K562 (cell line): ENCODE results near the gene NALCN. TPM values are rescaled to one million over a fixed set of nuclear protein-coding genes. Genes with fewer than 3 reads are reported as not detected.

Experiments
- ATAC-seq: fragments of 200-7000 bp; cut with Tn5 transposase; 3 replicates; pipeline ENCODE4 v1.9.1; 2020; ENCODE audit warnings: moderate library complexity
- BruUV-seq: library from RNA; stranded (reverse); fragments of 400-500 nt; replicated peaks from 2 replicates; lab custom pipeline; 2021; lab: Mats Ljungman, UMichigan
- CTCF ChIA-PET: fragments of 300-600 bp; formaldehyde crosslinking; extraction: SDS; loops from one replicate; lab custom pipeline; 2021; ENCODE audit warnings: low intra/inter-chr PET ratio; lab: Yijun Ruan, JAX
- POLR2A ChIA-PET: fragments of 300-600, 350-650 bp; sonication (Branson Sonifier 250); formaldehyde crosslinking; extraction: SDS; loops from one replicate; lab custom pipeline; 2021; ENCODE audit warnings: antibody characterized with exemption, inconsistent platforms; lab: Yijun Ruan, JAX
- DNase-seq, 4 experiments: peaks; one replicate each; pipeline versions ENCODE4 v3.0.0 to v3.0.0-alpha.2; 2011 to 2018; ENCODE audit warnings: low spot score in 3 of 4, mixed read lengths in 3 of 4; ENCODE audit errors: extremely low read depth in 1 of 4
- FAIRE-seq: peaks from 2 replicates; lab custom pipeline; 2011; peaks lifted over from hg19 to GRCh38; lab: Jason Lieb, UNC
- H2AFZ ChIP-seq: 2 replicates; pipeline ENCODE4 v1.6.0; 2011; ENCODE audit warnings: low read depth, low read length, control low read depth, inconsistent platforms
- H3K27ac ChIP-seq: fragments of 200-600 bp; 3 replicates; pipeline ENCODE4 v1.8.0; 2011; ENCODE audit warnings: low read depth, mild to moderate bottlenecking, control low read depth, inconsistent platforms, low read length, moderate library complexity, mixed read lengths; ENCODE audit errors: extremely low read depth
- H3K27me3 ChIP-seq, 2 experiments: fragments of 300-600 bp in 1 of 2; 2 replicates in 1 of 2; 3 replicates in 1 of 2; pipeline versions ENCODE4 v1.6.0 to v1.8.0; 2011; ENCODE audit warnings: inconsistent platforms in 2 of 2, low read length in 2 of 2, mild to moderate bottlenecking in 1 of 2, mixed read lengths in 1 of 2, moderate library complexity in 1 of 2; ENCODE audit not compliant: control insufficient read depth in 2 of 2, insufficient read depth in 2 of 2
- H3K36me3 ChIP-seq: fragments of 300-600 bp; 3 replicates; pipeline ENCODE4 v1.8.0; 2011; ENCODE audit warnings: mild to moderate bottlenecking, low read length, inconsistent platforms; ENCODE audit not compliant: control insufficient read depth, insufficient read depth
- H3K4me1 ChIP-seq, 2 experiments: fragments of 200-600 bp in 1 of 2; replicated peaks in 1 of 2; 2 replicates in 1 of 2; 3 replicates in 1 of 2; pipeline versions ENCODE4 v1.5.1 to v1.8.0; 2011; ENCODE audit warnings: inconsistent platforms in 2 of 2, low read length in 2 of 2, mild to moderate bottlenecking in 1 of 2, mixed read lengths in 1 of 2, moderate library complexity in 1 of 2; ENCODE audit not compliant: control insufficient read depth in 2 of 2, insufficient read depth in 2 of 2
- H3K4me2 ChIP-seq: 2 replicates; pipeline ENCODE4 v1.6.1; 2011; ENCODE audit warnings: low read length, control low read depth, inconsistent platforms, mixed read lengths; ENCODE audit not compliant: insufficient read depth
- H3K4me3 ChIP-seq: fragments of 200-600 bp; sonication (generic), shearing (Covaris generic); 2 replicates; pipeline ENCODE4 v1.5.1; 2016; ENCODE audit warnings: control low read depth, inconsistent platforms
- H3K79me2 ChIP-seq: fragments of 200-600 bp; 3 replicates; pipeline ENCODE4 v1.8.0; 2011; ENCODE audit warnings: low read length, inconsistent platforms; ENCODE audit not compliant: control insufficient read depth, insufficient read depth
- H3K9ac ChIP-seq, 2 experiments: 2 replicates each; pipeline versions ENCODE4 v1.6.0 to v1.6.1; 2011; ENCODE audit warnings: low read depth in 2 of 2, low read length in 2 of 2, control low read depth in 1 of 2, inconsistent platforms in 1 of 2, mild to moderate bottlenecking in 1 of 2, mixed read lengths in 1 of 2; ENCODE audit not compliant: insufficient read depth in 1 of 2
- H3K9me1 ChIP-seq: one replicate; pipeline ENCODE4 v1.6.0; 2011; ENCODE audit warnings: inconsistent platforms, mild to moderate bottlenecking, low read length, moderate library complexity; ENCODE audit not compliant: control insufficient read depth, insufficient read depth
- H3K9me3 ChIP-seq: replicated peaks from 2 replicates; pipeline ENCODE4 v1.5.1; 2011; ENCODE audit warnings: low read depth, low read length, inconsistent platforms; ENCODE audit not compliant: control insufficient read depth, insufficient read depth
- H4K20me1 ChIP-seq: replicated peaks from 2 replicates; pipeline ENCODE4 v1.6.1; 2011; ENCODE audit warnings: low read length, inconsistent platforms, mixed read lengths; ENCODE audit not compliant: control insufficient read depth, insufficient read depth
- BRD9 ChIP-seq: fragments of 450-650 bp; IDR thresholded peaks from 2 replicates; pipeline ENCODE4 v1.6.1; 2018; ENCODE audit warnings: low read depth; ENCODE audit not compliant: partially characterized antibody
- BRF1 ChIP-seq: IDR thresholded peaks from 3 replicates; pipeline ENCODE4 v1.6.1; 2011; ENCODE audit warnings: borderline replicate concordance, mild to moderate bottlenecking; ENCODE audit not compliant: insufficient read length; ENCODE audit errors: extremely low read depth
- FOXM1 ChIP-seq, 2 experiments: fragments of 450-650 bp in 1 of 2; sonication (generic) in 1 of 2; formaldehyde crosslinking in 1 of 2; IDR thresholded peaks; 2 replicates each; pipeline versions ENCODE4 v1.6.1 to v1.9.0; 2017 to 2022; ENCODE audit warnings: low read depth in 2 of 2, mild to moderate bottlenecking in 2 of 2, missing genetic modification reagents in 1 of 2, moderate library complexity in 1 of 2
- HMGN3 ChIP-seq: IDR thresholded peaks from 2 replicates; pipeline ENCODE4 v1.6.1; 2011; ENCODE audit warnings: borderline replicate concordance, low read depth, mild to moderate bottlenecking, mixed read lengths, low read length; ENCODE audit not compliant: insufficient read length; ENCODE audit errors: extremely low read depth
- MLLT1 ChIP-seq, 2 experiments: fragments of 450-650 bp; IDR thresholded peaks; 2 replicates each; pipeline ENCODE4 v1.6.1; 2016
- NFE2L1 ChIP-seq: fragments of 450-650 bp; IDR thresholded peaks from 2 replicates; pipeline ENCODE4 v1.6.1; 2016; ENCODE audit warnings: missing genetic modification characterization, low read depth, mild to moderate bottlenecking, missing compliant biosample characterization, moderate library complexity, borderline replicate concordance
- PCBP1 ChIP-seq: fragments of 200-400 bp; formaldehyde crosslinking; IDR thresholded peaks from 2 replicates; pipeline ENCODE4 v1.6.1; 2018; ENCODE audit warnings: mild to moderate bottlenecking, low read depth, low read length; ENCODE audit not compliant: poor library complexity, severe bottlenecking
- PML ChIP-seq: IDR thresholded peaks from 2 replicates; pipeline ENCODE4 v1.6.1; 2012; ENCODE audit warnings: low read length, inconsistent platforms
- POLR3A ChIP-seq: IDR thresholded peaks from 2 replicates; pipeline ENCODE4 v1.6.1; 2011; ENCODE audit warnings: borderline replicate concordance, mild to moderate bottlenecking, moderate library complexity; ENCODE audit not compliant: insufficient read length, insufficient read depth; ENCODE audit errors: extremely low read depth
- WHSC1 ChIP-seq: IDR thresholded peaks from one replicate; pipeline ENCODE4 v1.6.1; 2012; ENCODE audit warnings: low read length, control low read depth, inconsistent platforms
- ZNF263 ChIP-seq: sonication (generic); formaldehyde crosslinking; IDR thresholded peaks from 2 replicates; pipeline ENCODE4 v1.8.0; 2022; ENCODE audit warnings: mild to moderate bottlenecking, missing genetic modification reagents, borderline replicate concordance
- ZNF551 ChIP-seq: fragments of 250-450 bp; sonication (Bioruptor Pico); IDR thresholded peaks from 2 replicates; pipeline ENCODE4 v1.5.0; 2021; ENCODE audit warnings: mild to moderate bottlenecking, moderate library complexity
- WGBS: fragments of 100-300 bp; shearing (Covaris generic); methylation state at CpG from one replicate; pipeline ENCODE4 v1.1.6; 2016; ENCODE audit warnings: low coverage, mixed read lengths; ENCODE audit not compliant: insufficient coverage; ENCODE audit errors: missing lambda C conversion rate; 5-methylcytosine and 5-hydroxymethylcytosine counted together
- in situ Hi-C: fragments of 300-500 bp; cut with MboI; formaldehyde crosslinking; loops from 4 replicates; pipeline ENCODE4 v1.15.0; 2018; ENCODE audit warnings: inconsistent platforms, mixed read lengths
- intact Hi-C: fragments of 100-400 bp; cut with micrococcal nuclease; formaldehyde crosslinking; loops from 2 replicates; pipeline ENCODE4 v1.14.2; 2022
- polyA plus RNA-seq, 8 experiments: library from polyadenylated mRNA; depleted of rRNA in 4 of 8; stranded (reverse) in 5 of 8; unstranded in 3 of 8; fragments of >200 nt; fragmentation: Nextera tagmentation in 2 of 8; fragmentation: Illumina TruSeq in 1 of 8; extraction: Ambion mirVana in 2 of 8; extraction: Trizol in 1 of 8; gene quantifications; 2 replicates each; pipeline versions ENCODE4 v1.2.1 to v1.2.3, GENCODE V29; 2011 to 2014; ENCODE audit warnings: inconsistent platforms in 1 of 8, missing spikeins in 1 of 8
- total RNA-seq, 7 experiments: library from RNA; depleted of rRNA in 6 of 7; stranded (reverse); fragments of >200 nt in 6 of 7; fragmentation: Illumina TruSeq in 2 of 7; extraction: Trizol in 2 of 7; gene quantifications; 2 replicates each; pipeline versions ENCODE4 v1.2.1 to v1.2.3, GENCODE V29; 2011 to 2021; ENCODE audit warnings: low replicate concordance in 1 of 7

Gene NALCN
- total and polyA plus RNA-seq, 9 of the 15 experiments (the other 6 are each of a cell fraction or from before 2014, with no cell fraction given) = not detected

- H3K4me3 ChIP-seq = no peak overlapping the region
- 1% methylated on average over 10 of the region's 10 CpGs for WGBS
- BruUV-seq = no TSS peak
- H3K27ac ChIP-seq = no peak overlapping the region
- no peaks in the 10 kb centered on the region for H3K27me3 ChIP-seq
- H2AFZ ChIP-seq = no peak overlapping the region
- ChIA-PET CTCF (no interaction called here), POLR2A (no interaction called here)
- no peaks in the 10 kb centered on the region for H3K9me1 ChIP-seq
- intact Hi-C loops = no loop called here
- H3K36me3 ChIP-seq = no peaks in the 10 kb centered on the region
- H3K4me2 ChIP-seq = no peak overlapping the region
- no peaks in the 10 kb centered on the region for H3K9me3 ChIP-seq
- FAIRE-seq (no peak), DNase-seq (no peak), ATAC-seq (no peak)
- H3K79me2 ChIP-seq = no peaks in the 10 kb centered on the region
- no peak overlapping the region for H3K9ac ChIP-seq
- in situ Hi-C loops = no loop called here
- TF ChIP-seq BRF1 = no peak
- no peak for TF ChIP-seq WHSC1
- no peak for TF ChIP-seq ZNF263 (CRISPR knock-in tag)
- no peak for TF ChIP-seq ZNF551 (CRISPR knock-in tag)
- no peaks in the 10 kb centered on the region for H4K20me1 ChIP-seq
- H3K4me1 ChIP-seq = no peaks in the 10 kb centered on the region
Observed at GRCh38 chr13:101291646-101292515, 124.4 kb downstream of the NALCN start.

- no peak overlapping the region for H3K27ac ChIP-seq
- intact Hi-C loops = no loop called here
- no peaks in the 10 kb centered on the region for H3K9me1 ChIP-seq
- H3K4me3 ChIP-seq = no peak overlapping the region
- DNase-seq (no peak), FAIRE-seq (no peak), ATAC-seq (no peak)
- ChIA-PET CTCF (no interaction called here), POLR2A (no interaction called here)
- H3K4me1 ChIP-seq = no peaks in the 10 kb centered on the region
- H3K79me2 ChIP-seq = no peaks in the 10 kb centered on the region
- no peak overlapping the region for H3K9ac ChIP-seq
- in situ Hi-C loops = no loop called here
- no peak overlapping the region for H3K4me2 ChIP-seq
- no peaks in the 10 kb centered on the region for H4K20me1 ChIP-seq
- H3K27me3 ChIP-seq = no peaks in the 10 kb centered on the region
- no peaks in the 10 kb centered on the region for H3K9me3 ChIP-seq
- no peaks in the 10 kb centered on the region for H3K36me3 ChIP-seq
- BruUV-seq = no TSS peak
- H2AFZ ChIP-seq = no peak overlapping the region
- WGBS = 0% methylated on average over 2 of the region's 2 CpGs
- no peak for TF ChIP-seq PML
- no peak for TF ChIP-seq PCBP1
- no peak for TF ChIP-seq MLLT1 (IDR thresholded peaks at IDR 0.05)
- no peak for TF ChIP-seq HMGN3
- TF ChIP-seq BRD9 = no peak
- TF ChIP-seq POLR3A = no peak
- TF ChIP-seq NFE2L1 = no peak
- TF ChIP-seq FOXM1 (IDR thresholded peaks at IDR 0.05; ENCODE audit: low read depth) = no peak
- no peak for TF ChIP-seq FOXM1 (CRISPR knock-in tag; IDR thresholded peaks at IDR 0.05; ENCODE audit: low read depth)
Observed at GRCh38 chr13:101291206-101291605, 125.1 kb downstream of the NALCN start.
